ENCODE results near the gene ARSG. TPM values are rescaled to one million over a fixed set of nuclear protein-coding genes. Genes with fewer than 3 reads are reported as not detected.
A peak's percentile ranks its signal among the peaks of the same experiment; 100 is the strongest.
"Not testable (repeated sequence)": the region's sequence is repeated elsewhere in the genome, so short reads cannot be mapped to it uniquely, and the experiment has no call there.

ARSG gene
- total RNA-seq, 2 donors from 2014 or later: 4.4 to 14.1 TPM

DNA sequence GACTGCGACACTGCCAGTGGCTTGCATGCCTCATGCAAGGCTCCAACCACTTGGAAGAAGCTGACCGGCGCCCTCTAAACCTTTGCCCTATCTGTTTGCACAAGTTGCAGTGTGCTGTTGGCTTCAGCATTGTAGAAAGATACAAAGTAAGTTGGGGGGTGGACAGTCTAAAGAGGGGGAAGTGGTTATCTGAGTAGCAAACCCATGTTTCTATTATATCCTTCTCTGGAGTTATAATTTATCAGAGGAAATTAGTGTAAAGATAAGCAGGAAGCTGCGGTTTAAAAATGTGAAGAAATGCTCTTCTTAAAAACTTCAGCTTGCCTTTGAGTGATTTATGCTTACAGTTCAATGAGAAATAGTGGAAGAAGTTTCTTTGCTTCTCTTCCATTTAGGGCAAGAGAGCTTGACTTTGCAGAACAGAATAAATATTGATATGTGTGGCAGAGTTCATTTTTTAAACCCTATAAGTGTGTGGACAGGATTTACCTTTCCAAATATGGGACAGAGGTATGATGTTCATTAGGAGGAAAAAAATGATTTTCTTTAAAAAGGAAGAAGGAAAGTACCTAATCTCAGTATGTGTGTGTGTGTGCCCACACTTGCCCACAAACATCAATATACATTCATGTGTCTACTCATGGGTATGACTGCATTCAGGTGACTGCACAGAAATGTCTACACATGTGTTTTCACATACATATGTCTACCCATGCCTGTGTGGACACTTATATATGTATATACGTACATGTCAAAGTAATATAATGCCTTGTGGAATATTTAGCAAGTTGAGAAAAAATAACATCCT, 35.4 kb upstream of the ARSG start:
- H3K27me3 Mint-ChIP-seq (ENCODE audit: insufficient read depth): peaks cover 9% of the 10 kb centered on the region
- Histone ChIP-seq H3K9ac (ENCODE audit: extremely low read depth, low read length, poor library complexity, severe bottlenecking) (no peak overlapping the region), H3K4me3 (ENCODE audit: low read length) (no peak overlapping the region), H3K36me3 (ENCODE audit: control insufficient read depth, insufficient read depth, low read length) (peaks cover 47% of the 10 kb centered on the region), H3K27me3 (ENCODE audit: control insufficient read depth, insufficient read depth, low read length, poor library complexity, severe bottlenecking) (no peaks in the 10 kb centered on the region), H3K9me3 (ENCODE audit: control insufficient read depth, low read length) (no peaks in the 10 kb centered on the region), H3K4me1 (ENCODE audit: control insufficient read depth, insufficient read depth, low read length) (no peaks in the 10 kb centered on the region), H3K27ac (ENCODE audit: low read depth, low read length) (no peak overlapping the region)
- peaks cover 2% of the 10 kb centered on the region for H3K4me1 Mint-ChIP-seq
- no peak for DNase-seq
- no peaks in the 10 kb centered on the region for H3K9me3 Mint-ChIP-seq
- H3K4me3 Mint-ChIP-seq: no peak overlapping the region
- no peak overlapping the region for H3K27ac Mint-ChIP-seq
- WGBS, 2 experiments (ENCODE audit: insufficient coverage in 1 of 2, insufficient read length in 1 of 2): 93 to 94% methylated on average over 4 of the region's 5 CpGs
- peaks cover 48% of the 10 kb centered on the region for H3K36me3 Mint-ChIP-seq (ENCODE audit: low read depth)
- TF ChIP-seq, protein P1, sequence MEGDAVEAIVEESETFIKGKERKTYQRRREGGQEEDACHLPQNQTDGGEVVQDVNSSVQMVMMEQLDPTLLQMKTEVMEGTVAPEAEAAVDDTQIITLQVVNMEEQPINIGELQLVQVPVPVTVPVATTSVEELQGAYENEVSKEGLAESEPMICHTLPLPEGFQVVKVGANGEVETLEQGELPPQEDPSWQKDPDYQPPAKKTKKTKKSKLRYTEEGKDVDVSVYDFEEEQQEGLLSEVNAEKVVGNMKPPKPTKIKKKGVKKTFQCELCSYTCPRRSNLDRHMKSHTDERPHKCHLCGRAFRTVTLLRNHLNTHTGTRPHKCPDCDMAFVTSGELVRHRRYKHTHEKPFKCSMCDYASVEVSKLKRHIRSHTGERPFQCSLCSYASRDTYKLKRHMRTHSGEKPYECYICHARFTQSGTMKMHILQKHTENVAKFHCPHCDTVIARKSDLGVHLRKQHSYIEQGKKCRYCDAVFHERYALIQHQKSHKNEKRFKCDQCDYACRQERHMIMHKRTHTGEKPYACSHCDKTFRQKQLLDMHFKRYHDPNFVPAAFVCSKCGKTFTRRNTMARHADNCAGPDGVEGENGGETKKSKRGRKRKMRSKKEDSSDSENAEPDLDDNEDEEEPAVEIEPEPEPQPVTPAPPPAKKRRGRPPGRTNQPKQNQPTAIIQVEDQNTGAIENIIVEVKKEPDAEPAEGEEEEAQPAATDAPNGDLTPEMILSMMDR (conservative IDR thresholded peaks at IDR 0.05): no peak

DNA sequence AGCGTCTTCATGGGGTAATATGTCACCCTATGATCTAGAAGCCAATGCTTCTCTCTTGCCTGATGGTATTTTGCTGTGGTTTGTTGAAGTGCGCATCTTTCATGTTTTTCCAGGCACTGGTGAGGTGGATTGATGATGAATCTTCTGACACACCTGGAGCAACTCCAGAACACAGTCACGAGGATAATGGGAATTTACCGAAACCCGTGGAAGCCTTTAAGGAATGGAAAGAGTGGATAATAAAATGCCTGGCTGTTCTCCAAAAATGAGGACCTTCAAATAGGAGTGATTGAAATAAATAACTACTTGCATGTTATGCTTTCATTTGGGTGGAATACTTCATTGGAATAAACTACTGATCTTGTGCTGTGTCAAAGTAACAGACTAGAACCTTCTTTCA, 34.6 kb upstream of the ARSG start:
- not testable (repeated sequence) for H3K27me3 ChIP-seq (ENCODE audit: control insufficient read depth, insufficient read depth, low read length, poor library complexity, severe bottlenecking); H3K4me1 ChIP-seq (ENCODE audit: control insufficient read depth, insufficient read depth, low read length); H3K27ac Mint-ChIP-seq; DNase-seq; H3K9me3 Mint-ChIP-seq; H3K4me3 Mint-ChIP-seq; H3K27me3 Mint-ChIP-seq (ENCODE audit: insufficient read depth); H3K9me3 ChIP-seq (ENCODE audit: control insufficient read depth, low read length); H3K27ac ChIP-seq (ENCODE audit: low read depth, low read length); H3K4me3 ChIP-seq (ENCODE audit: low read length); H3K4me1 Mint-ChIP-seq; H3K9ac ChIP-seq (ENCODE audit: extremely low read depth, low read length, poor library complexity, severe bottlenecking)
- 97 to 100% methylated on average over 5 of the region's 5 CpGs for WGBS, 2 experiments (ENCODE audit: insufficient coverage in 1 of 2, insufficient read length in 1 of 2)
- H3K36me3 Mint-ChIP-seq (ENCODE audit: low read depth): peaks cover 44% of the 10 kb centered on the region
- H3K36me3 ChIP-seq (ENCODE audit: control insufficient read depth, insufficient read depth, low read length): peaks cover 44% of the 10 kb centered on the region

DNA sequence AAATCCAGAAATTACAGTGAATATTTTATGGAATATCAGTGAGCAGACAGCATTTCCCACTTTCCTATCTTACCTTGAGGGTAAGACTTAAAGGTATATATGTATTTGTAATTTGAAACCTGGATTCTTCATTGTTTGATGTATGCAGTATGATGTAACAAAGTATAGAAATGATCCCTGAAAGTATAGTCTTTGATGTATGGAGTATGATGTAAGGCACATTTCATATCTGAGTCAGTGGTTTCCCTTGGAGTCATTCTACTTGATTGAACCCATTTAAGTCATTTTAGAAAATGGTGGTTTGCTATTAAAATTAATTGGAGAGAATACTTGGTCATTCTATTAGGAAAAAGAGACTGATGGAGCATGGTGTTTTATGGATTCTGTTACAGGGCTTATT, 33.4 kb upstream of the ARSG start:
- H3K27ac Mint-ChIP-seq: no peak overlapping the region
- TF ChIP-seq, protein P1 (conservative IDR thresholded peaks at IDR 0.05): no peak
- H3K4me1 ChIP-seq (ENCODE audit: control insufficient read depth, insufficient read depth, low read length): no peaks in the 10 kb centered on the region
- H3K27me3 Mint-ChIP-seq (ENCODE audit: insufficient read depth): peaks cover 9% of the 10 kb centered on the region
- peaks cover 2% of the 10 kb centered on the region for H3K4me1 Mint-ChIP-seq
- H3K27me3 ChIP-seq (ENCODE audit: control insufficient read depth, insufficient read depth, low read length, poor library complexity, severe bottlenecking): no peaks in the 10 kb centered on the region
- H3K4me3 Mint-ChIP-seq: no peak overlapping the region
- H3K36me3 ChIP-seq (ENCODE audit: control insufficient read depth, insufficient read depth, low read length): peaks cover 31% of the 10 kb centered on the region
- DNase-seq: no peak
- H3K9me3 ChIP-seq (ENCODE audit: control insufficient read depth, low read length): no peaks in the 10 kb centered on the region
- peaks cover 37% of the 10 kb centered on the region for H3K36me3 Mint-ChIP-seq (ENCODE audit: low read depth)
- no peaks in the 10 kb centered on the region for H3K9me3 Mint-ChIP-seq
- H3K4me3 ChIP-seq (ENCODE audit: low read length): no peak overlapping the region
- no peak overlapping the region for H3K9ac ChIP-seq (ENCODE audit: extremely low read depth, low read length, poor library complexity, severe bottlenecking)
- H3K27ac ChIP-seq (ENCODE audit: low read depth, low read length): no peak overlapping the region

DNA sequence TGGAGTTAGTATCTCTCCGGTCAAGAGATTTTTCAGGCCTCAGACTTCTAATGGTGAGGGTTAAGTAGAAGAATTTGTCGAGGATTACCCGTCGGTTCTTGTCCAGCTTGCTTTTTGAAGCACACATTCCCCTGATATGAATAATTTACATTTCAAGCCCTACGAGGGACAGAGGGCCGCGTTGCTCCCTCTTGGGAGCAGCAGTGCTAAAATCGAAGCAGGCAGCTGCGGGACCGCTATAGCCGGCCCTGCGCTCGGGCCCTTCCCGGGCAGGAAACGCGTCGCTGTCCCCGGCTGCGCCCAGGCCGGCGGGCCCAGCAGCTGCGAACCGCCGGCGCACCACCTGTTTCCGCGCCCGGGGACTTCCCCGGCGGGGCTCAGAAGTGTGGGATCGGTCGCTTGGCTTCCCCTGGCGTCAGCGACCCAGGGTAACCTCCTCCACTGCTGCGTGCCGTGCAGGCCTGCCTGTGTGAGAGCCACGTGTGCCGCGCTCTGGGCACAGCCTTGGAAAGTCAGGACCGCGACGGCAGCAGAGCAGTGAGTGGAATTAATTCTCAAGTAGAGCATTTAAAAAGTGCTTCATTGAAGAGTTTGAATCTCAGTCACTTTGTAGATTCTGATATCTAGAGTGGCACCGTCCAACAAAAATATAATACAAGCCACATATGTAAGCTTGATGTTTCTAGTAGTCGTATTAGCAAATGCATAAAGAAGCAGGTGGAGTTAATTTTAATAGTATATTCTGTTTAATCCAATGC, 32.2 kb upstream of the ARSG start:
- not testable (repeated sequence) for H3K27me3 ChIP-seq (ENCODE audit: control insufficient read depth, insufficient read depth, low read length, poor library complexity, severe bottlenecking); H3K9ac ChIP-seq (ENCODE audit: extremely low read depth, low read length, poor library complexity, severe bottlenecking); H3K4me1 ChIP-seq (ENCODE audit: control insufficient read depth, insufficient read depth, low read length); H3K9me3 ChIP-seq (ENCODE audit: control insufficient read depth, low read length); H3K27ac ChIP-seq (ENCODE audit: low read depth, low read length); H3K4me1 Mint-ChIP-seq; H3K9me3 Mint-ChIP-seq; H3K27ac Mint-ChIP-seq; H3K27me3 Mint-ChIP-seq (ENCODE audit: insufficient read depth)
- H3K4me3 Mint-ChIP-seq: peak overlapping the region; percentile 42
- WGBS, 2 experiments (ENCODE audit: insufficient coverage in 1 of 2, insufficient read length in 1 of 2): 13 to 100% methylated on average over 1 to 30 of the region's 44 CpGs
- peak; percentile 84 for DNase-seq
- peak overlapping the region; percentile 40 for H3K4me3 ChIP-seq (ENCODE audit: low read length)
- peaks cover 26% of the 10 kb centered on the region for H3K36me3 ChIP-seq (ENCODE audit: control insufficient read depth, insufficient read depth, low read length)
- H3K36me3 Mint-ChIP-seq (ENCODE audit: low read depth): peaks cover 27% of the 10 kb centered on the region

DNA sequence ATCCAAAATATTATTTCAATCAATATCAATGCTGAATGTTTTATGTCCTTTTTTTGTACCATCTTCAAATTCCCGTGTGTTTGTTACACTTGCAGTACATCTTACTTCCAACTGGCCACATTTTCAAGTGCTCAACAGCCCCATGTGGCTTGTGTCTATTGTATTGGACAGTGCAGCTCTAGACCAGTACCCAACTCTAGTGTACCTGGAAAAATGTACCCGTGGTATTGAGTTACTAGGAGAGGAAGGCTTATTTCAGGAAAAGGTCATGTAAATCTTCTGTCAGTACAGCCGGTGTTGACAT, 31.7 kb upstream of the ARSG start:
- H3K4me1 ChIP-seq (ENCODE audit: control insufficient read depth, insufficient read depth, low read length); DNase-seq; H3K27me3 Mint-ChIP-seq (ENCODE audit: insufficient read depth); H3K4me1 Mint-ChIP-seq; H3K27ac Mint-ChIP-seq; H3K9me3 ChIP-seq (ENCODE audit: control insufficient read depth, low read length); H3K4me3 ChIP-seq (ENCODE audit: low read length); H3K9ac ChIP-seq (ENCODE audit: extremely low read depth, low read length, poor library complexity, severe bottlenecking); H3K27ac ChIP-seq (ENCODE audit: low read depth, low read length); H3K27me3 ChIP-seq (ENCODE audit: control insufficient read depth, insufficient read depth, low read length, poor library complexity, severe bottlenecking); H3K9me3 Mint-ChIP-seq: not testable (repeated sequence)
- peaks cover 20% of the 10 kb centered on the region for H3K36me3 ChIP-seq (ENCODE audit: control insufficient read depth, insufficient read depth, low read length)
- Mint-ChIP-seq H3K4me3 (peak overlapping the region; percentile 42), H3K36me3 (ENCODE audit: low read depth) (peaks cover 23% of the 10 kb centered on the region)
- 85% methylated on average over 2 of the region's 3 CpGs; no CpG with 5 or more reads in 1 of the 2 experiments for WGBS, 2 experiments (ENCODE audit: insufficient coverage in 1 of 2, insufficient read length in 1 of 2)

All from endodermal cell (in vitro differentiated cells).